GM12874 (cell line): ENCODE data around the gene DUSP23.

Experiments
- TF ChIP-seq, protein P1 (sequence below): IDR thresholded peaks from 2 replicates; pipeline ENCODE4 v1.5.1; 2011; ENCODE audit warnings: low read depth, mild to moderate bottlenecking, control low read depth, low read length, moderate library complexity; ENCODE audit not compliant: insufficient read depth

Gene DUSP23

GRCh38 chr1:159771127-159771895 is 9.5 kb upstream of the DUSP23 start:
- TF ChIP-seq, protein P1, sequence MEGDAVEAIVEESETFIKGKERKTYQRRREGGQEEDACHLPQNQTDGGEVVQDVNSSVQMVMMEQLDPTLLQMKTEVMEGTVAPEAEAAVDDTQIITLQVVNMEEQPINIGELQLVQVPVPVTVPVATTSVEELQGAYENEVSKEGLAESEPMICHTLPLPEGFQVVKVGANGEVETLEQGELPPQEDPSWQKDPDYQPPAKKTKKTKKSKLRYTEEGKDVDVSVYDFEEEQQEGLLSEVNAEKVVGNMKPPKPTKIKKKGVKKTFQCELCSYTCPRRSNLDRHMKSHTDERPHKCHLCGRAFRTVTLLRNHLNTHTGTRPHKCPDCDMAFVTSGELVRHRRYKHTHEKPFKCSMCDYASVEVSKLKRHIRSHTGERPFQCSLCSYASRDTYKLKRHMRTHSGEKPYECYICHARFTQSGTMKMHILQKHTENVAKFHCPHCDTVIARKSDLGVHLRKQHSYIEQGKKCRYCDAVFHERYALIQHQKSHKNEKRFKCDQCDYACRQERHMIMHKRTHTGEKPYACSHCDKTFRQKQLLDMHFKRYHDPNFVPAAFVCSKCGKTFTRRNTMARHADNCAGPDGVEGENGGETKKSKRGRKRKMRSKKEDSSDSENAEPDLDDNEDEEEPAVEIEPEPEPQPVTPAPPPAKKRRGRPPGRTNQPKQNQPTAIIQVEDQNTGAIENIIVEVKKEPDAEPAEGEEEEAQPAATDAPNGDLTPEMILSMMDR, result no peak

DNA sequence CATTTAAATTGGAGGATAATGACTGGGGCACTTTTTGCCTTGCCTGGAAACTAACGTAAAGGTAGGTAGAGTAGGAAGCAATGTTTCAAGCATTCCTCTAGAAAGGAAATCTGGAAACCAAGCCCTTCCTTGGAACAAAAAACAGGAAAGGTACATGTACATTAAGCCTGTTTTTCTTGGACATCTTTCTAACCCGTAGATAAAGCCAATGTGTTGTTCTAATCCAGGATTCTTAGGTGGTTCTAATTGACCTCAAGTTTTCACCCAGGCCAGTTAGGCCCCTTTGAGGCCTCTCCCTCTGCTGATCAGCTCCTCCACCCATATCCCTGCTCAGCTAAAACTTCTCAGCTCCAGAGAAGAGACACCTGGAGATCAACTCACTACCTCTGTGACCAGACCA is 6.3 kb upstream of the DUSP23 start:
- TF ChIP-seq, protein P1, result no peak

DNA sequence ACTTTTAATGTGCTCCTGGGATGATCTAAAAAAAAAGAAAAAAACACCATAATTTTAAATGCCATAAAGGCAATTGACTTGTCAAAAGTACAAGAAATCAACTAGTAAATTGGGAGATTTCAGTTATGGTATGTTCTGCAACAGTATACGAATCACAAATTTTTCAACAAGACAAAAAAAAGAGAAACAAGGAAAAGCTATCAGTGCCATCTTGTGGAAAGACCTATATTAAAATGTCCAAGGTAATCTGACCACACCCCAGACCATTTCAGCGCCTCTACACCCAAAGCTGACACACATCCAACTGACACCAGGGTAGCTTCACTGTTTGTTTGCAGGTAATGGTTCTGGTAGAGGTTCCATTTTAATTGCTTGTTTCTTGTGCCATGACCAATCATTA is 5.0 kb upstream of the DUSP23 start:
- TF ChIP-seq, protein P1, result no peak

DNA sequence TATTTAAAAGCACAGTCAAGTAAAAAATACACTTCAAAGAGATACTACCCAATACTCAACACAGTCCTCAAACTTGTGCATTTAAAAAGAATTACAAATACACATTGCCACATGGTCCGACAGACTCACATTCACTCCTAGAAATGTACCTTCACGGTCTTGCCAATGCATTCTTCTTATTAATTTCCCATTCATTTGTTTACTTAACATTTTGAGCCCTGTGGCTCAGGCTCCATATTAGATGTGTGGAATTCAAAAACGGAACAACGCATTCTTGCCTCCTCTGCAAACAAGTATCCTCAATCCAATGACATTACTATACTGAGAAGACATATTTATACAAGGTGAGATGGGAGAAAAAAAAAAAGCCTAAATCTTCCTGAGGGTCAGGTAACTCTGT is 2.5 kb upstream of the DUSP23 start:
- TF ChIP-seq, protein P1, result no peak

- TF ChIP-seq, protein P1, result no peak
These were observed 1.3 kb upstream of the DUSP23 start for GRCh38 chr1:159779403-159779851.

GRCh38 chr1:159781992-159782391 is 1.2 kb downstream of the DUSP23 start:
- TF ChIP-seq, protein P1, result no peak

DNA sequence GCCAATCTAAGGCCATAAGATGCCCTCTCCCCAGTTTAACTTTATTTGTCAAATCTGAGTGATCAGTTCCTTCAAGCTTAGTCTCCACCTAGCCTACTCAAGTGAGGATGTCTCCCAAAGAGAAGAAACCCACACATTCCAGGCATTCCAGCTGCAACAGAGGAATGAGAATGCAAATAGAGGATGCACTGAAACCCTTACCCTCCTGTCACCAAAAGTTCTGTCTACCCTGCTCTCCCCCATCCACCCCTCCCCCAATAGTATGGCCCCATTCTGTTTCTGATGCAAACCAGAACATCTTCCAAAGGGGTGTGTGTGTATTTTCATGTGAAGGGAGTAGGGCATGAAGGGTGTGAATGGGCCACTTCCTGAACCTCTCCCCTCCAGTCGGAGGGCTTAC is 3.0 kb downstream of the DUSP23 start:
- TF ChIP-seq, protein P1, result no peak
